Spinal cord (tissue), 10 donors: Measurements from ENCODE around the gene YWHAH. TPM values are rescaled to one million over a fixed set of nuclear protein-coding genes. Genes with fewer than 3 reads are reported as not detected.

ENCODE experiments used
- DNase-seq, 6 donors: peaks; one replicate each; pipeline versions ENCODE4 v3.0.0 to v3.0.0-alpha.2; 2013 to 2015; ENCODE audit warnings: low spot score in 6 of 6, low read depth in 4 of 6
- H3K27ac ChIP-seq: one replicate; pipeline ENCODE4 v1.5.1; 2013; ENCODE audit warnings: low read depth, low read length, control low read depth
- H3K27me3 ChIP-seq: one replicate; pipeline ENCODE4 v1.6.1; 2013; ENCODE audit warnings: low read length; ENCODE audit not compliant: control insufficient read depth, insufficient read depth
- H3K36me3 ChIP-seq: one replicate; pipeline ENCODE4 v1.6.1; 2013; ENCODE audit warnings: low read length; ENCODE audit not compliant: control insufficient read depth, insufficient read depth
- H3K4me1 ChIP-seq: one replicate; pipeline ENCODE4 v1.6.1; 2013; ENCODE audit warnings: low read length; ENCODE audit not compliant: control insufficient read depth, insufficient read depth
- H3K4me3 ChIP-seq: one replicate; pipeline ENCODE4 v1.5.1; 2013; ENCODE audit warnings: low read depth, low read length, control low read depth
- H3K9me3 ChIP-seq: one replicate; pipeline ENCODE4 v1.6.1; 2013; ENCODE audit warnings: low read length; ENCODE audit not compliant: control insufficient read depth, insufficient read depth
- WGBS: methylation state at CpG from one replicate; pipeline ENCODE4 v1.1.5; 2013; ENCODE audit warnings: missing lambda C conversion rate; ENCODE audit not compliant: insufficient coverage; 5-methylcytosine and 5-hydroxymethylcytosine counted together
- polyA plus RNA-seq, 2 donors: library from polyadenylated mRNA; unstranded; fragments of 120-200 nt; gene quantifications; one replicate each; pipeline ENCODE4 v1.2.1, GENCODE V29; 2013; ENCODE audit not compliant: insufficient read length in 2 of 2
- total RNA-seq, 2 donors: library from RNA; depleted of rRNA in 1 of 2; stranded (reverse); fragments of 120-200 nt in 1 of 2; fragments of >200 nt in 1 of 2; gene quantifications; one replicate each; pipeline versions ENCODE4 v1.2.3 to v1.2.4, GENCODE V29; 2013 to 2014
- donor health status: healthy.

The YWHAH gene
- total and polyA plus RNA-seq, 4 donors, result 185 to 578 (median 428) TPM

GRCh38 chr22:31933406-31933805 lies 10.9 kb upstream of the YWHAH start:
- H3K4me1 ChIP-seq, result peaks cover 37% of the 10 kb centered on the region
- H3K4me3 ChIP-seq, result no peak overlapping the region
- no peak overlapping the region for H3K27ac ChIP-seq
- no peak for DNase-seq
- 92% methylated on average over 6 of the region's 6 CpGs for WGBS
- no peaks in the 10 kb centered on the region for H3K27me3 ChIP-seq
- no peaks in the 10 kb centered on the region for H3K36me3 ChIP-seq
- H3K9me3 ChIP-seq, result no peaks in the 10 kb centered on the region

GRCh38 chr22:31933816-31934482 lies 10.4 kb upstream of the YWHAH start:
- peaks cover 34% of the 10 kb centered on the region for H3K4me1 ChIP-seq
- no peak overlapping the region for H3K27ac ChIP-seq
- DNase-seq, result peak in 1 of 6 donors; percentile 59
- H3K36me3 ChIP-seq, result no peaks in the 10 kb centered on the region
- H3K4me3 ChIP-seq, result no peak overlapping the region
- 59% methylated on average over 17 of the region's 17 CpGs for WGBS
- no peaks in the 10 kb centered on the region for H3K9me3 ChIP-seq
- no peaks in the 10 kb centered on the region for H3K27me3 ChIP-seq

- no peak overlapping the region for H3K27ac ChIP-seq
- no peaks in the 10 kb centered on the region for H3K27me3 ChIP-seq
- no peak for DNase-seq
- H3K4me3 ChIP-seq, result no peak overlapping the region
- peaks cover 24% of the 10 kb centered on the region for H3K4me1 ChIP-seq
- no peaks in the 10 kb centered on the region for H3K36me3 ChIP-seq
- H3K9me3 ChIP-seq, result no peaks in the 10 kb centered on the region
- 50% methylated on average over 1 of the region's 4 CpGs for WGBS
These were observed 8.2 kb upstream of the YWHAH start for GRCh38 chr22:31935961-31936635.

- Histone ChIP-seq H3K27me3 (no peaks in the 10 kb centered on the region), H3K4me1 (peaks cover 24% of the 10 kb centered on the region), H3K27ac (no peak overlapping the region), H3K9me3 (no peaks in the 10 kb centered on the region), H3K36me3 (no peaks in the 10 kb centered on the region), H3K4me3 (no peak overlapping the region)
- 83% methylated on average over 3 of the region's 3 CpGs for WGBS
- no peak for DNase-seq
These were observed 7.0 kb upstream of the YWHAH start for GRCh38 chr22:31937341-31937740.

GRCh38 chr22:31938296-31938695 lies 6.0 kb upstream of the YWHAH start:
- H3K9me3 ChIP-seq, result no peaks in the 10 kb centered on the region
- peaks cover 24% of the 10 kb centered on the region for H3K4me1 ChIP-seq
- H3K36me3 ChIP-seq, result no peaks in the 10 kb centered on the region
- no peak overlapping the region for H3K4me3 ChIP-seq
- no peaks in the 10 kb centered on the region for H3K27me3 ChIP-seq
- peak in 1 of 6 donors; percentile 76 for DNase-seq
- no peak overlapping the region for H3K27ac ChIP-seq
- 63% methylated on average over 8 of the region's 8 CpGs for WGBS

- Histone ChIP-seq H3K4me1 (peaks cover 27% of the 10 kb centered on the region), H3K27me3 (no peaks in the 10 kb centered on the region), H3K4me3 (no peak overlapping the region), H3K27ac (no peak overlapping the region), H3K36me3 (peaks cover 5% of the 10 kb centered on the region), H3K9me3 (no peaks in the 10 kb centered on the region)
- no peak for DNase-seq
- WGBS, result 88% methylated on average over 8 of the region's 9 CpGs
These were observed 3.8 kb upstream of the YWHAH start for GRCh38 chr22:31940506-31940905.

- H3K27ac ChIP-seq, result no peak overlapping the region
- WGBS, result 97% methylated on average over 4 of the region's 5 CpGs
These were observed 2.2 kb upstream of the YWHAH start for GRCh38 chr22:31942091-31942490.

GRCh38 chr22:31943206-31943977 lies 943 bp upstream of the YWHAH start:
- Histone ChIP-seq H3K9me3 (no peaks in the 10 kb centered on the region), H3K27me3 (no peaks in the 10 kb centered on the region), H3K36me3 (peaks cover 11% of the 10 kb centered on the region), H3K27ac (peak overlapping the region; percentile 92), H3K4me3 (peak overlapping the region; percentile 64), H3K4me1 (peaks cover 21% of the 10 kb centered on the region)
- no peak for DNase-seq
- 21% methylated on average over 12 of the region's 15 CpGs for WGBS

More at GRCh38 chr22:31942091-31942490, 2.2 kb upstream of the YWHAH start:
- Histone ChIP-seq H3K4me1 (peaks cover 18% of the 10 kb centered on the region), H3K36me3 (peaks cover 5% of the 10 kb centered on the region), H3K27me3 (no peaks in the 10 kb centered on the region), H3K9me3 (no peaks in the 10 kb centered on the region), H3K4me3 (no peak overlapping the region)
- no peak for DNase-seq

- Histone ChIP-seq H3K27me3 (no peaks in the 10 kb centered on the region), H3K27ac (peak overlapping the region; percentile 87), H3K9me3 (no peaks in the 10 kb centered on the region), H3K4me1 (peaks cover 24% of the 10 kb centered on the region), H3K4me3 (peak overlapping the region; percentile 88), H3K36me3 (peaks cover 20% of the 10 kb centered on the region)
- peak in 2 of 6 donors; percentile 68 to 71 for DNase-seq
- 0% methylated on average over 76 of the region's 76 CpGs for WGBS
These were observed 536 bp downstream of the YWHAH start for GRCh38 chr22:31944700-31945442.
